ENCODE measurements around the gene CTNNA3. TPM values are rescaled to one million over a fixed set of nuclear protein-coding genes. Genes with fewer than 3 reads are reported as not detected.

CTNNA3 gene
- total RNA-seq, 1 experiment from 2014 or later = 0.02 TPM

GRCh38 chr10:67225226-67225625 is 470.8 kb downstream of the CTNNA3 start:
- BruUV-seq (replicated peaks) = no TSS peak
- intact Hi-C loops (cut with micrococcal nuclease) = no loop called here
- no peak overlapping the region for H3K27ac Mint-ChIP-seq (ENCODE audit: low read depth, unreplicated experiment)
- no peaks in the 10 kb centered on the region for H3K36me3 Mint-ChIP-seq (ENCODE audit: insufficient read depth, unreplicated experiment)
- no peak for TF ChIP-seq CTCF (IDR thresholded peaks at IDR 0.05; ENCODE audit: unreplicated experiment)
- CTCF ChIA-PET = no interaction called here
- H3K9me3 Mint-ChIP-seq (ENCODE audit: unreplicated experiment) = no peaks in the 10 kb centered on the region
- peaks cover 51% of the 10 kb centered on the region for H3K27me3 Mint-ChIP-seq (ENCODE audit: insufficient read depth, unreplicated experiment)
- no peak for DNase-seq (ENCODE audit: unreplicated experiment)
- no peak overlapping the region for H3K4me3 Mint-ChIP-seq (ENCODE audit: unreplicated experiment)
- no peaks in the 10 kb centered on the region for H3K4me1 Mint-ChIP-seq (ENCODE audit: insufficient read depth, unreplicated experiment)
- POLR2A ChIA-PET = no interaction called here

- TF ChIP-seq CTCF (IDR thresholded peaks at IDR 0.05; ENCODE audit: unreplicated experiment) = no peak
- peaks cover 58% of the 10 kb centered on the region for H3K27me3 Mint-ChIP-seq (ENCODE audit: insufficient read depth, unreplicated experiment)
Observed at GRCh38 chr10:67224553-67224952, 471.4 kb downstream of the CTNNA3 start.

DNA sequence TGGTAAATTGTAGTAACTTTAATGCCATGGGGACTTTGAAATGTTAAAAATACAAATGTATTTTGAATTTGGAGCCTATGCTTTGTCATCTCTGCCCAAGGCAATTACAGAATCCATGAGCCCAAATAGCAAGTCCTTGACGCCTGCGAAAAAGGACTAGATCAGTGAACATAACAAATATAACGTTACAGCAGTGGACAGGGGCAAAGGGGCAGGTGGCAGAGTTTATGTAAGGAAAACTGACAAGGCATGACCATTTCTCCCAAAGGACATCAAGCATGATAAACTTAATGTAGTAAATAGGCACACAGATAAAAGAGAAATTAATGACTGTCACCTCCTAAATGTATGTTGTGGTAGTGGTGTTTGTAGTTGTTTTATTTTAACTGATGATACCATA is 473.1 kb downstream of the CTNNA3 start:
- DNase-seq (ENCODE audit: unreplicated experiment) = no peak
- CTCF ChIA-PET = interaction anchor here (0.7 kb wide), 2 partner anchors 252 to 300 kb away, joined by 3 read pairs; no protein-coding TSS in a partner anchor
- no peak for TF ChIP-seq CTCF (IDR thresholded peaks at IDR 0.05; ENCODE audit: unreplicated experiment)
- Mint-ChIP-seq H3K27ac (ENCODE audit: low read depth, unreplicated experiment) (no peak overlapping the region), H3K4me3 (ENCODE audit: unreplicated experiment) (no peak overlapping the region), H3K36me3 (ENCODE audit: insufficient read depth, unreplicated experiment) (no peaks in the 10 kb centered on the region), H3K9me3 (ENCODE audit: unreplicated experiment) (no peaks in the 10 kb centered on the region), H3K4me1 (ENCODE audit: insufficient read depth, unreplicated experiment) (no peaks in the 10 kb centered on the region), H3K27me3 (ENCODE audit: insufficient read depth, unreplicated experiment) (peaks cover 74% of the 10 kb centered on the region)
- no TSS peak for BruUV-seq (replicated peaks)
- intact Hi-C loops (cut with micrococcal nuclease) = no loop called here
- POLR2A ChIA-PET = interaction anchor here (0.7 kb wide), 2 partner anchors 16 to 864 kb away, joined by 3 read pairs; no protein-coding TSS in a partner anchor

More at GRCh38 chr10:67224553-67224952, 471.4 kb downstream of the CTNNA3 start:
- intact Hi-C loops (cut with micrococcal nuclease) = no loop called here
- ChIA-PET POLR2A (no interaction called here), CTCF (no interaction called here)
- Mint-ChIP-seq H3K27ac (ENCODE audit: low read depth, unreplicated experiment) (no peak overlapping the region), H3K36me3 (ENCODE audit: insufficient read depth, unreplicated experiment) (no peaks in the 10 kb centered on the region), H3K4me1 (ENCODE audit: insufficient read depth, unreplicated experiment) (no peaks in the 10 kb centered on the region), H3K4me3 (ENCODE audit: unreplicated experiment) (no peak overlapping the region), H3K9me3 (ENCODE audit: unreplicated experiment) (no peaks in the 10 kb centered on the region)
- no peak for DNase-seq (ENCODE audit: unreplicated experiment)
- BruUV-seq (replicated peaks) = no TSS peak

DNA sequence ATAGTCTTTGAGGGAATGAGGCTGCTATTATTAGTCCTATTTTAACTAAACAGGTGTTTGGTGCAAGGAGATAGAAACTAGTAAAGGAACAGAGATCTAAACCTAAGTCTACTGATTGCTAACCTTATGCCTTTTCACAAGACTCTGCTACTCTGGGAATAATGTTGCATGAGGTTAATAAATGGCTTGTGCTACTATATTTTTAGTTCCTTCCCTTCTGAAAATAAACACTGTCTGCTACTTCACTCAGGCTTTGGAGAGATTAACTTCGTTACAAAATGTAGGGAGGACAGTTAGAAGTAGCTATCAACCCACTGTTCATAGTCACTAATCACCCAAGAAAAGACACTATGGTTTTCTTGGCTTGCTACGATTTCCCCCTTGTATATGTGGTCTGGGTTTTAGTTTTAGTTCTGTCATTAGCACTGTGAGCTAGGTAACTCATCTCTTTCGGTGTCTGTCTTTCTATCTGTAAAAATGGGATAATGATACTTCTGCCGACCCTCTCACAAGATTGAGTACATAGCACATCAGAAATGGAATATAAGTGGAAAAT is 474.0 kb downstream of the CTNNA3 start:
- H3K4me1 Mint-ChIP-seq (ENCODE audit: insufficient read depth, unreplicated experiment) = no peaks in the 10 kb centered on the region
- ChIA-PET POLR2A (interaction anchor here (0.7 to 1.6 kb wide), 2 partner anchors 14 to 865 kb away, joined by 3 to 5 read pairs; no protein-coding TSS in a partner anchor), CTCF (interaction anchor here (0.6 to 0.7 kb wide), 2 partner anchors 22 to 372 kb away, joined by 3 read pairs; no protein-coding TSS in a partner anchor)
- no peaks in the 10 kb centered on the region for H3K36me3 Mint-ChIP-seq (ENCODE audit: insufficient read depth, unreplicated experiment)
- no peaks in the 10 kb centered on the region for H3K9me3 Mint-ChIP-seq (ENCODE audit: unreplicated experiment)
- no peak for TF ChIP-seq CTCF (IDR thresholded peaks at IDR 0.05; ENCODE audit: unreplicated experiment)
- DNase-seq (ENCODE audit: unreplicated experiment) = no peak
- no peak overlapping the region for H3K4me3 Mint-ChIP-seq (ENCODE audit: unreplicated experiment)
- intact Hi-C loops (cut with micrococcal nuclease) = no loop called here
- H3K27me3 Mint-ChIP-seq (ENCODE audit: insufficient read depth, unreplicated experiment) = peaks cover 83% of the 10 kb centered on the region
- no peak overlapping the region for H3K27ac Mint-ChIP-seq (ENCODE audit: low read depth, unreplicated experiment)
- BruUV-seq (replicated peaks) = no TSS peak
